HepG2 (cell line): ENCODE measurements around the gene GRIN2C. TPM values are rescaled to one million over a fixed set of nuclear protein-coding genes. Genes with fewer than 3 reads are reported as not detected.

Experiments used
- CEBPG ChIP-seq: IDR thresholded peaks from 2 replicates; pipeline ENCODE4 v1.6.1; 2016
- GPBP1L1 ChIP-seq: sonication (generic); formaldehyde crosslinking; IDR thresholded peaks from 2 replicates; pipeline ENCODE4 v1.5.0; 2020; ENCODE audit warnings: mild to moderate bottlenecking, missing genetic modification reagents
- KDM5A ChIP-seq: fragments of 200-600 bp; sonication (generic); IDR thresholded peaks from 2 replicates; pipeline ENCODE4 v1.7.0; 2018; ENCODE audit warnings: antibody characterized with exemption, mild to moderate bottlenecking, low read length, borderline replicate concordance
- MAZ ChIP-seq, 2 experiments: sonication (generic) in 1 of 2; formaldehyde crosslinking in 1 of 2; IDR thresholded peaks; 2 replicates each; pipeline versions ENCODE4 v1.5.0 to v1.6.1; 2012 to 2020; ENCODE audit warnings: low read depth in 2 of 2, mild to moderate bottlenecking in 2 of 2, borderline replicate concordance in 1 of 2, improper control_type of control experiment in 1 of 2, low read length in 1 of 2, missing genetic modification reagents in 1 of 2, moderate library complexity in 1 of 2
- MTF1 ChIP-seq: sonication (generic); formaldehyde crosslinking; IDR thresholded peaks from 2 replicates; pipeline ENCODE4 v1.5.0; 2020; ENCODE audit warnings: missing genetic modification reagents
- NRL ChIP-seq: sonication (generic); formaldehyde crosslinking; IDR thresholded peaks from 2 replicates; pipeline ENCODE4 v1.5.0; 2020; ENCODE audit warnings: missing genetic modification reagents, mild to moderate bottlenecking, moderate library complexity, borderline replicate concordance
- PCBP1 ChIP-seq: fragments of 200-400 bp; formaldehyde crosslinking; IDR thresholded peaks from 2 replicates; pipeline ENCODE4 v1.6.1; 2017; ENCODE audit warnings: mild to moderate bottlenecking, low read depth, low read length, borderline replicate concordance
- SOX6 ChIP-seq, 2 experiments: fragments of 450-650 bp in 1 of 2; sonication (generic) in 1 of 2; formaldehyde crosslinking in 1 of 2; IDR thresholded peaks; 2 replicates each; pipeline versions ENCODE4 v1.4.0 to v1.6.1; 2017 to 2020; ENCODE audit warnings: antibody characterized with exemption in 1 of 2, mild to moderate bottlenecking in 1 of 2, missing genetic modification reagents in 1 of 2
- ZC3H4 ChIP-seq: sonication (generic); formaldehyde crosslinking; IDR thresholded peaks from 2 replicates; pipeline ENCODE4 v1.4.0; 2020; ENCODE audit warnings: missing genetic modification reagents, borderline replicate concordance
- ZMAT5 ChIP-seq: sonication (generic); formaldehyde crosslinking; IDR thresholded peaks from 2 replicates; pipeline ENCODE4 v1.5.0; 2020; ENCODE audit warnings: mild to moderate bottlenecking, low read depth, missing genetic modification reagents, borderline replicate concordance
- ZNF230 ChIP-seq: sonication (generic); formaldehyde crosslinking; IDR thresholded peaks from 2 replicates; pipeline ENCODE4 v1.4.0; 2020; ENCODE audit warnings: mild to moderate bottlenecking, missing genetic modification reagents
- ZNF3 ChIP-seq: IDR thresholded peaks from 2 replicates; pipeline ENCODE4 v1.7.0; 2017; ENCODE audit warnings: inconsistent platforms
- ZNF331 ChIP-seq: sonication (generic); formaldehyde crosslinking; IDR thresholded peaks from 2 replicates; pipeline ENCODE4 v1.4.0; 2020; ENCODE audit warnings: missing genetic modification reagents
- ZNF441 ChIP-seq: sonication (generic); formaldehyde crosslinking; IDR thresholded peaks from 2 replicates; pipeline ENCODE4 v1.7.0; 2021; ENCODE audit warnings: missing genetic modification reagents, borderline replicate concordance
- ZNF605 ChIP-seq: sonication (generic); formaldehyde crosslinking; IDR thresholded peaks from 2 replicates; pipeline ENCODE4 v1.8.0; 2022; ENCODE audit warnings: mild to moderate bottlenecking, missing genetic modification reagents
- ZNF607 ChIP-seq: sonication (generic); formaldehyde crosslinking; IDR thresholded peaks from 2 replicates; pipeline ENCODE4 v1.5.1; 2020; ENCODE audit warnings: missing genetic modification reagents, mild to moderate bottlenecking, borderline replicate concordance
- ZNF710 ChIP-seq: sonication (generic); formaldehyde crosslinking; IDR thresholded peaks from 2 replicates; pipeline ENCODE4 v1.5.0; 2020; ENCODE audit warnings: mild to moderate bottlenecking, missing genetic modification reagents, borderline replicate concordance
- ZNF883 ChIP-seq: sonication (generic); formaldehyde crosslinking; IDR thresholded peaks from 2 replicates; pipeline ENCODE4 v1.5.1; 2020; ENCODE audit warnings: mild to moderate bottlenecking, missing genetic modification reagents; ENCODE audit errors: not compliant biosample characterization
- polyA plus RNA-seq, 8 experiments: library from polyadenylated mRNA; depleted of rRNA in 3 of 8; stranded (reverse) in 7 of 8; unstranded in 1 of 8; fragments of >200 nt; fragmentation: Illumina TruSeq in 4 of 8; extraction: Trizol in 4 of 8; gene quantifications; 2 replicates each; pipeline versions ENCODE4 v1.2.1 to v1.2.3, GENCODE V29; 2011 to 2016; ENCODE audit warnings: low read depth in 4 of 8, missing spikeins in 1 of 8, mixed read lengths in 1 of 8; ENCODE audit not compliant: insufficient read depth in 1 of 8
- total RNA-seq, 5 experiments: library from RNA; depleted of rRNA; stranded (reverse); fragments of >200 nt; fragmentation: Illumina TruSeq; extraction: Trizol; gene quantifications; 2 replicates each; pipeline ENCODE4 v1.2.3, GENCODE V29; 2016; ENCODE audit warnings: low read depth in 1 of 5
- TF ChIP-seq, protein P1 (sequence below): sonication (generic); formaldehyde crosslinking; IDR thresholded peaks from 2 replicates; pipeline ENCODE4 v1.4.0; 2020; ENCODE audit warnings: missing genetic modification reagents
- TF ChIP-seq, protein P2 (sequence below): sonication (generic); formaldehyde crosslinking; IDR thresholded peaks from 2 replicates; pipeline ENCODE4 v1.8.0; 2022; ENCODE audit warnings: missing genetic modification reagents, low read depth, mild to moderate bottlenecking, borderline replicate concordance

GRIN2C gene
- total and polyA plus RNA-seq, 2 of the 13 experiments (the other 11 are each of a cell fraction or from before 2014, with no cell fraction given): 0.03 to 0.11 TPM

DNA sequence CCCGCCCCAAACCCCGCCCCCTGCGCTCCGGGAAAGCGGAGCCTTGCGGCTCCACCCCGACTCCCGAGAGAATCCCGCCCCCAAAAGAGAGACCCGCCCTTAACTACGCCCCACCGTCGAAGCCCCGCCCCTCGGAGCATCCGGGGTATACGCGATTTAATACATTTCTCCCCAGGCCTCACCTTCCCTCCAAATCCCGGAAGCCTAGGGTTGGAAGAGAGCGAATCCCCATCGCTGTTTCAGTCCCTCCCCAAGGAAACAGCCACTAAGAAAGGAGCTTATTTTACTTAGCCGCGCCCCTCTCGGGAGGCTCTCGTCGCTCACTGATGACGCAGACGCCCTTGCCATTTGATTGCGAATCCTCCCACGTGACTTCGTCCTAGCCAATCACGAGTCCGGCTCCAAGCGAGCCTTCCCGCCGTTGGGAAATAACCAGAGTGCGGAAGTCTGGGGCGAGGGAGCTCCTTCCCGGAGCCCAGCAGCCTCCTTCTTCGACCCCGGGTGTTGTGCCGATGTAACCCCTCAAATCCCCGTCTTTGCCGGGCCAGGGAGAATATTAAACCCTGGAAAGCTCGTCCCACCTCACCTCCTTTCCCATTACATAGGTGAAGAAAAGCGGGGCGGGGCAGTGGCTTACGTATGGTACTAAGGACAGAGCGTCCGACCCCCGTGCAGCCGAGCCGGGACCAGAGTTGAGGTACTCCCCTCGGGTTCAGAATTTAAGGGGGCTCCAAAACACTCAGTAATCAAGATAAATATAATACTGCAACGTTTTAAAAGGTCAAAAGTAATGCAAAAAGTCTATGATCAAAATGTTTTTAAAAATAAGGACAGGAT is 13.6 kb upstream of the GRIN2C start (continued):
- no peak for TF ChIP-seq SOX6 (IDR thresholded peaks at IDR 0.05)
- TF ChIP-seq SOX6 (CRISPR knock-in tag; IDR thresholded peaks at IDR 0.05): peak; percentile 53; the same call in 1 of the 2 replicates
- TF ChIP-seq, protein P1, sequence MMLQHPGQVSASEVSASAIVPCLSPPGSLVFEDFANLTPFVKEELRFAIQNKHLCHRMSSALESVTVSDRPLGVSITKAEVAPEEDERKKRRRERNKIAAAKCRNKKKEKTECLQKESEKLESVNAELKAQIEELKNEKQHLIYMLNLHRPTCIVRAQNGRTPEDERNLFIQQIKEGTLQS (CRISPR knock-in tag): no peak
- TF ChIP-seq ZNF607 (CRISPR knock-in tag): 0 out of 2 replicates have a peak, but pooled peaks have one; percentile 64
- TF ChIP-seq MTF1 (CRISPR knock-in tag): no peak
- 0 out of 2 replicates have a peak, but pooled peaks have one; percentile 63 for TF ChIP-seq ZC3H4 (CRISPR knock-in tag)
- TF ChIP-seq ZNF3 (CRISPR knock-in tag): no peak; the same call in 1 of the 2 replicates
- TF ChIP-seq KDM5A: peak; percentile 96
- no peak for TF ChIP-seq PCBP1
- peak; percentile 82 for TF ChIP-seq MAZ (IDR thresholded peaks at IDR 0.05; ENCODE audit: borderline replicate concordance, low read depth, low read length)
- no peak for TF ChIP-seq MAZ (CRISPR knock-in tag; IDR thresholded peaks at IDR 0.05; ENCODE audit: low read depth)
- no peak for TF ChIP-seq ZNF883
- no peak for TF ChIP-seq ZMAT5
- TF ChIP-seq ZNF710 (CRISPR knock-in tag): no peak
- TF ChIP-seq NRL (CRISPR knock-in tag): peak; percentile 4; the same call in 1 of the 2 replicates
- no peak for TF ChIP-seq ZNF230
- no peak; the same call in 1 of the 2 replicates for TF ChIP-seq ZNF605 (CRISPR knock-in tag)
- TF ChIP-seq ZNF441 (CRISPR knock-in tag): no peak
- peak; percentile 92 for TF ChIP-seq CEBPG
- TF ChIP-seq ZNF331: peak; percentile 50; the same call in 1 of the 2 replicates
- TF ChIP-seq, protein P2, sequence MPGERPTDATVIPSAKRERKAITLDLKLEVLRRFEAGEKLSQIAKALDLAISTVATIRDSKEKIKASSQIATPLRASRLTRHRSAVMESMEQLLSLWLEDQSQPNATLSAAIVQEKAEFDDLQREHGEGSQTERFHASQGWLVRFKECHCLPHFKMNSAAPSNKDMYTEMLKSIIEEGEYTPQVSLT: no peak
- TF ChIP-seq GPBP1L1 (CRISPR knock-in tag): no peak
